ENCODE results near the gene HMGN3.

The HMGN3 gene

GRCh38 chr6:79233611-79234149 lies 802 bp downstream of the HMGN3 start:
- H3K4me3 ChIP-seq (replicated peaks in 1 of 2; ENCODE audit: low read depth in 2 of 2, low read length in 2 of 2) = peak overlapping the region; percentile 70 to 78
- peak; percentile 91 to 93 for DNase-seq (ENCODE audit: low read depth in 2 of 2)
- TF ChIP-seq, protein P1, sequence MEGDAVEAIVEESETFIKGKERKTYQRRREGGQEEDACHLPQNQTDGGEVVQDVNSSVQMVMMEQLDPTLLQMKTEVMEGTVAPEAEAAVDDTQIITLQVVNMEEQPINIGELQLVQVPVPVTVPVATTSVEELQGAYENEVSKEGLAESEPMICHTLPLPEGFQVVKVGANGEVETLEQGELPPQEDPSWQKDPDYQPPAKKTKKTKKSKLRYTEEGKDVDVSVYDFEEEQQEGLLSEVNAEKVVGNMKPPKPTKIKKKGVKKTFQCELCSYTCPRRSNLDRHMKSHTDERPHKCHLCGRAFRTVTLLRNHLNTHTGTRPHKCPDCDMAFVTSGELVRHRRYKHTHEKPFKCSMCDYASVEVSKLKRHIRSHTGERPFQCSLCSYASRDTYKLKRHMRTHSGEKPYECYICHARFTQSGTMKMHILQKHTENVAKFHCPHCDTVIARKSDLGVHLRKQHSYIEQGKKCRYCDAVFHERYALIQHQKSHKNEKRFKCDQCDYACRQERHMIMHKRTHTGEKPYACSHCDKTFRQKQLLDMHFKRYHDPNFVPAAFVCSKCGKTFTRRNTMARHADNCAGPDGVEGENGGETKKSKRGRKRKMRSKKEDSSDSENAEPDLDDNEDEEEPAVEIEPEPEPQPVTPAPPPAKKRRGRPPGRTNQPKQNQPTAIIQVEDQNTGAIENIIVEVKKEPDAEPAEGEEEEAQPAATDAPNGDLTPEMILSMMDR (IDR thresholded peaks at IDR 0.05; ENCODE audit: low read depth, low read length) = peak; percentile 52

DNA sequence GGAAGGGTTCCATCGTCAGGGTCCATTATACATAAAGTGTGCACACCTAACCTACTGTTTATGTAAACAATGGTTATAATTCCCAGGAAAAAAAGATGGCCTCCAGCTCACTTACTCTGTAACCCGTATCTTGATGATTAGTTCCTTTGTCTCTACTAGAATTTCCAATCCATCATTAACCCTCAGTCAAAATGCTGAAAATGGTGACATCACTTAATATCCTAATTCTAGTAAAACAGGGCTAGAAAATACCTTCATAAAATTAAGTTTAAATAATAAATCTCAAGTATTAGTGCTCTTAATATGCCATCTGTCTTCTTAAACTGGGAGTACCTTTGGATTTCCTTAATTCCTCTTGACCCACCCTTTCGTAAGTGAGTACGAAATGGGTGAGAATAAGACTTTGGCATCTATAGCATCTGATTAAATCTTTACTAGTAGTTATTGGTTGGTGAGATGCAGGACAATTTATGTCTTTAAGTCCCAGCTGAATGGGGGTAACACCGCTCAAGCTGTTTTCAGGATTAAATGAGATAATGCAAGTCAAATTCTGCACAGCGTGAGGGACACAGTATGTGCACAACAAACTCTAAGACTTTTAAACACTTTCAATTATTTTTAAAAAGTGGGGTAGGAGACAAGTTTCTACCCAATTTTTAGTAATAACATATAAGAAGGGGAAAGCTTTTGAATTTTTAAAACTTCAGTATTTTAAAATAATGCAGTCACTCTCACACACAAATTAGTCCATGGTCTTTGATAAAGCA lies 1.6 kb downstream of the HMGN3 start:
- peak overlapping the region; percentile 70 to 78 for H3K4me3 ChIP-seq (replicated peaks in 1 of 2; ENCODE audit: low read depth in 2 of 2, low read length in 2 of 2)
- DNase-seq (ENCODE audit: low read depth in 2 of 2) = no peak
- TF ChIP-seq, protein P1 (IDR thresholded peaks at IDR 0.05; ENCODE audit: low read depth, low read length) = no peak

- DNase-seq (ENCODE audit: low read depth in 2 of 2) = peak in 1 of 2 donors; percentile 10
- no peak overlapping the region for H3K4me3 ChIP-seq (replicated peaks in 1 of 2; ENCODE audit: low read depth in 2 of 2, low read length in 2 of 2)
- TF ChIP-seq, protein P1 (IDR thresholded peaks at IDR 0.05; ENCODE audit: low read depth, low read length) = no peak
Measured at GRCh38 chr6:79231666-79232065, 2.8 kb downstream of the HMGN3 start.

- no peak overlapping the region for H3K4me3 ChIP-seq (replicated peaks in 1 of 2; ENCODE audit: low read depth in 2 of 2, low read length in 2 of 2)
- DNase-seq (ENCODE audit: low read depth in 2 of 2) = peak in 1 of 2 donors; percentile 21
- TF ChIP-seq, protein P1 (IDR thresholded peaks at IDR 0.05; ENCODE audit: low read depth, low read length) = no peak
Measured at GRCh38 chr6:79231101-79231500, 3.4 kb downstream of the HMGN3 start.

DNA sequence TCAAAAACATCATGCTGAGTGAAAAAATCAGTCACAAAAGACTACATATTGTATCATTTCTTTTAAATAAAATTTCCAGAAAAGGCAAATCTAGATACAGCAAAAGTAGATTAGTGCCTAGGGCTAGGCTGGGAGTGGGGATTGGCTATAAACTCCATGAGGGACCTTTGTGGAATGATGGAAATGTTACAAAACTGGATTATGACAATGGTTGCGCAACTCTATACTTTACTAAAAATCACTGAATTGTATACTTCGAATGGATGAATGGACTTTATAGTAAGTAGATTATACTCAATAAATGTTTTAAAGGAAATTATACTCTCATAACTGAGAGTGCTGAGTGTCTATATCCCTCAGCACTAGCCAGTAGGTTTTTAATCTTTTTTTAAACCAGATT lies 4.3 kb downstream of the HMGN3 start:
- DNase-seq (ENCODE audit: low read depth in 2 of 2) = peak; percentile 20 to 40
- no peak overlapping the region for H3K4me3 ChIP-seq (replicated peaks in 1 of 2; ENCODE audit: low read depth in 2 of 2, low read length in 2 of 2)
- TF ChIP-seq, protein P1 (IDR thresholded peaks at IDR 0.05; ENCODE audit: low read depth, low read length) = no peak

GRCh38 chr6:79227445-79227844 lies 7.0 kb downstream of the HMGN3 start:
- TF ChIP-seq, protein P1 (IDR thresholded peaks at IDR 0.05; ENCODE audit: low read depth, low read length) = no peak
- H3K4me3 ChIP-seq (replicated peaks in 1 of 2; ENCODE audit: low read depth in 2 of 2, low read length in 2 of 2) = no peak overlapping the region
- DNase-seq (ENCODE audit: low read depth in 2 of 2) = no peak
